Measurements from ENCODE around the gene ARL4C. TPM values are rescaled to one million over a fixed set of nuclear protein-coding genes. Genes with fewer than 3 reads are reported as not detected.

Gene ARL4C
- total and polyA plus RNA-seq, 2 experiments from 2014 or later, result 15.9 to 30.0 TPM

DNA sequence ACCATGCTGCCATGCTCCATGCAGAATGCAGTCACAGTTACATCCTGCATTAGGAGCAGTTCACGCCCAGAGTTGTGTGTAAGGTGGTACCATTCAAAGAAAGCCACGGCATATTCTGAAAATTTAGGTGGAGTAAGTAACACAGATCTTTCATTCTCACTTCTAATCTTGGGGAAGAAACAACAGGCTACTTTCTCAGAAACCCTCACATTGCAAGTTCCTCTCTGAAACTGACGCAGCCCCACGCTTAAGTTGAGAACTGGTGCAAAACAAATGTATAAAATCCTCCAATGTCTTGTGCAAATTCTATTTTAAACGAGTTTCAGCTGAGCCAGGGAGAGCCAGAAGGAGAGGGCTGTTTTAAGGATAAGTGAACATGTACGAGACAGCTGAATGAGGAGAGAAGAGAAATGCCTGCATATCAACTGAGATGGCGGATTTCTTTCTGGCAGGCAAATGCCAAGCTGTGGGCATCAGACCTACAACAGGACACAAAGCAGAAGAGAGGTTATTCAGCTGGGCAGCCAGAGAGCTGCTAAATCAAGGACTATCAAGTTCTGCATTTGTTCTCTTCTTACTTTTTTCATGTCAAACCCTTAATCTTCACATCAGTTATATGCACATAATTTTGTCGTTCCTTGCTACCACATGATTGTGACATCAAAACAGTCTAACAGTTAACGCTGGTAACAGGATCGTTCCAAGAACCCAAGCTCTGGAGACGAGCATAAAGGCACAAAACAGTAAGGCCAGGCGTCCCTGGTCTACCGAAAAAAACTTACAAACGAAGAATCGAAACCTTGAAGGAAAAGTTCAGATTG, 6.4 kb downstream of the ARL4C start:
- Histone ChIP-seq H3K36me3 (replicated peaks; ENCODE audit: insufficient read depth, low read depth) (no peaks in the 10 kb centered on the region), H3K27me3 (no peaks in the 10 kb centered on the region), H4K20me1 (ENCODE audit: insufficient read depth, poor library complexity, severe bottlenecking) (peaks cover 3% of the 10 kb centered on the region), H2AFZ (no peak overlapping the region), H3K4me3 (no peak overlapping the region), H3K4me1 (ENCODE audit: insufficient read depth) (no peaks in the 10 kb centered on the region), H3K9me3 (ENCODE audit: low read depth) (no peaks in the 10 kb centered on the region), H3K27ac (no peak overlapping the region), H3K4me2 (no peak overlapping the region), H3K79me2 (peaks cover 49% of the 10 kb centered on the region), H3K9me2 (replicated peaks; ENCODE audit: insufficient read depth) (no peaks in the 10 kb centered on the region)
- WGBS (ENCODE audit: low lambda C conversion rate, missing lambda C conversion rate), result 92% methylated on average over 15 of the region's 15 CpGs
- no peak for TF ChIP-seq EZH2 (IDR thresholded peaks at IDR 0.05; ENCODE audit: borderline replicate concordance)
- TF ChIP-seq, protein P1, sequence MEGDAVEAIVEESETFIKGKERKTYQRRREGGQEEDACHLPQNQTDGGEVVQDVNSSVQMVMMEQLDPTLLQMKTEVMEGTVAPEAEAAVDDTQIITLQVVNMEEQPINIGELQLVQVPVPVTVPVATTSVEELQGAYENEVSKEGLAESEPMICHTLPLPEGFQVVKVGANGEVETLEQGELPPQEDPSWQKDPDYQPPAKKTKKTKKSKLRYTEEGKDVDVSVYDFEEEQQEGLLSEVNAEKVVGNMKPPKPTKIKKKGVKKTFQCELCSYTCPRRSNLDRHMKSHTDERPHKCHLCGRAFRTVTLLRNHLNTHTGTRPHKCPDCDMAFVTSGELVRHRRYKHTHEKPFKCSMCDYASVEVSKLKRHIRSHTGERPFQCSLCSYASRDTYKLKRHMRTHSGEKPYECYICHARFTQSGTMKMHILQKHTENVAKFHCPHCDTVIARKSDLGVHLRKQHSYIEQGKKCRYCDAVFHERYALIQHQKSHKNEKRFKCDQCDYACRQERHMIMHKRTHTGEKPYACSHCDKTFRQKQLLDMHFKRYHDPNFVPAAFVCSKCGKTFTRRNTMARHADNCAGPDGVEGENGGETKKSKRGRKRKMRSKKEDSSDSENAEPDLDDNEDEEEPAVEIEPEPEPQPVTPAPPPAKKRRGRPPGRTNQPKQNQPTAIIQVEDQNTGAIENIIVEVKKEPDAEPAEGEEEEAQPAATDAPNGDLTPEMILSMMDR (IDR thresholded peaks at IDR 0.05; ENCODE audit: poor library complexity), result no peak
- DNase-seq (ENCODE audit: low spot score), result no peak

DNA sequence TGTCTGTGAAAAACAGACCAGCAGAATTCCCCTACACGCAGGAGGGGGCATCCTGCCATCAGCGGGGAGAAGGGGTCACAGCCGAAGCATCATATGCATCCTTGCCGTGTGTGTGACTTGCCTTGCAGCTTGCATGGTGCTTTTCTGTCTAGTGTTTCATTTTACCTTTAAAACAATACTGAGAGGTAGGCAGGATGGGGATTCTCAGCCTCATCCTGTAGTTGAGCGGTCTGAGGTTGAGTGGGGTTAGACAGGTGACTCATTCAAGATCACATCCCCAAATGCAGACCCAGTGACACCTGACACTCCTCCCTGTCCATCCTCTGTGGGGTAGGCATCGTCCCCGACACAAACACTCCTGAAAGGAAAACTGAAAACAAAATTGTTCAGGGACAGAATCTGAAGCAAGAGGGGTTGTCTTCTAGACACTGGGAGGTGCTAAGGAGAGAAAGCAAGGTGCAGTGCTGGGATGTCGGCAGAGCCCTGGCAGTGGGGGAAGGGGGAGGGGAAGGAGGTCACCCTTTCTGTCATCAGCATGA, 7.9 kb downstream of the ARL4C start:
- H3K4me1 ChIP-seq (ENCODE audit: insufficient read depth), result no peaks in the 10 kb centered on the region
- no peak overlapping the region for H3K27ac ChIP-seq
- H3K9me2 ChIP-seq (replicated peaks; ENCODE audit: insufficient read depth), result no peaks in the 10 kb centered on the region
- H3K9me3 ChIP-seq (ENCODE audit: low read depth), result no peaks in the 10 kb centered on the region
- DNase-seq (ENCODE audit: low spot score), result no peak
- peaks cover 36% of the 10 kb centered on the region for H3K79me2 ChIP-seq
- 69% methylated on average over 8 of the region's 8 CpGs for WGBS (ENCODE audit: low lambda C conversion rate, missing lambda C conversion rate)
- H3K4me2 ChIP-seq, result no peak overlapping the region
- TF ChIP-seq, protein P1 (IDR thresholded peaks at IDR 0.05; ENCODE audit: poor library complexity), result no peak
- no peak for TF ChIP-seq EZH2 (IDR thresholded peaks at IDR 0.05; ENCODE audit: borderline replicate concordance)
- no peak for TF ChIP-seq EZH2phosphoT487 (IDR thresholded peaks at IDR 0.05; ENCODE audit: low read depth, severe bottlenecking, unreplicated experiment)
- H2AFZ ChIP-seq, result no peak overlapping the region
- no peaks in the 10 kb centered on the region for H4K20me1 ChIP-seq (ENCODE audit: insufficient read depth, poor library complexity, severe bottlenecking)
- H3K4me3 ChIP-seq, result no peak overlapping the region
- H3K27me3 ChIP-seq, result no peaks in the 10 kb centered on the region
- H3K36me3 ChIP-seq (replicated peaks; ENCODE audit: insufficient read depth, low read depth), result no peaks in the 10 kb centered on the region

GRCh38 chr2:234488486-234488885, 8.4 kb downstream of the ARL4C start:
- no peaks in the 10 kb centered on the region for H3K27me3 ChIP-seq
- H3K9me3 ChIP-seq (ENCODE audit: low read depth), result no peaks in the 10 kb centered on the region
- no peaks in the 10 kb centered on the region for H4K20me1 ChIP-seq (ENCODE audit: insufficient read depth, poor library complexity, severe bottlenecking)
- no peak overlapping the region for H3K4me2 ChIP-seq
- TF ChIP-seq, protein P1 (IDR thresholded peaks at IDR 0.05; ENCODE audit: poor library complexity), result no peak
- TF ChIP-seq EZH2phosphoT487 (IDR thresholded peaks at IDR 0.05; ENCODE audit: low read depth, severe bottlenecking, unreplicated experiment), result no peak
- no peak for TF ChIP-seq EZH2 (IDR thresholded peaks at IDR 0.05; ENCODE audit: borderline replicate concordance)
- H3K4me1 ChIP-seq (ENCODE audit: insufficient read depth), result no peaks in the 10 kb centered on the region
- no peaks in the 10 kb centered on the region for H3K36me3 ChIP-seq (replicated peaks; ENCODE audit: insufficient read depth, low read depth)
- DNase-seq (ENCODE audit: low spot score), result no peak
- WGBS (ENCODE audit: low lambda C conversion rate, missing lambda C conversion rate), result 85% methylated on average over 1 of the region's 1 CpG
- no peaks in the 10 kb centered on the region for H3K9me2 ChIP-seq (replicated peaks; ENCODE audit: insufficient read depth)
- H3K79me2 ChIP-seq, result peaks cover 31% of the 10 kb centered on the region
- no peak overlapping the region for H2AFZ ChIP-seq
- H3K27ac ChIP-seq, result no peak overlapping the region
- no peak overlapping the region for H3K4me3 ChIP-seq

Measured in hepatocyte (in vitro differentiated cells).